Common myeloid progenitor, CD34-positive (primary cell): Measurements from ENCODE around the gene ERGIC3.
"Not testable (repeated sequence)": the region's sequence is repeated elsewhere in the genome, so short reads cannot be mapped to it uniquely, and the experiment has no call there.

Experiments
- CTCF ChIA-PET: fragments of 350-600 bp; sonication (Branson Sonifier 250); formaldehyde crosslinking; loops from one replicate; lab custom pipeline; 2021; ENCODE audit warnings: antibody characterized with exemption; lab: Charles Lee
- POLR2A ChIA-PET: fragments of 350-600 bp; sonication (Branson Sonifier 250); formaldehyde crosslinking; loops from one replicate; lab custom pipeline; 2021; ENCODE audit warnings: antibody characterized with exemption; lab: Charles Lee
- DNase-seq, 3 donors: peaks; one replicate each; pipeline versions ENCODE4 v3.0.0 to v3.0.0-alpha.2; 2013
- H3K27ac ChIP-seq, 2 experiments: 1 replicate in 1 of 2; 2 replicates in 1 of 2; pipeline ENCODE4 v1.7.0; 2013; ENCODE audit warnings: inconsistent platforms in 2 of 2, low read length in 2 of 2, mild to moderate bottlenecking in 2 of 2, low read depth in 1 of 2, moderate library complexity in 1 of 2; ENCODE audit not compliant: severe bottlenecking in 2 of 2, insufficient read depth in 1 of 2, poor library complexity in 1 of 2
- H3K27me3 ChIP-seq, 5 experiments: replicated peaks in 2 of 5; 1 replicate in 3 of 5; 2 replicates in 2 of 5; pipeline versions ENCODE4 v1.6.1 to v1.7.0; 2013; ENCODE audit warnings: low read length in 4 of 5, mild to moderate bottlenecking in 2 of 5, moderate library complexity in 2 of 5, inconsistent platforms in 1 of 5; ENCODE audit not compliant: insufficient read depth in 5 of 5, control insufficient read depth in 4 of 5
- H3K36me3 ChIP-seq, 4 experiments: 1 replicate in 2 of 4; 2 replicates in 2 of 4; pipeline versions ENCODE4 v1.6.1 to v1.7.0; 2013; ENCODE audit warnings: low read length in 3 of 4, control low read depth in 1 of 4, mild to moderate bottlenecking in 1 of 4; ENCODE audit not compliant: control insufficient read depth in 4 of 4, insufficient read depth in 4 of 4
- H3K4me1 ChIP-seq, 4 experiments: 1 replicate in 3 of 4; 2 replicates in 1 of 4; pipeline versions ENCODE4 v1.6.1 to v1.7.1; 2013; ENCODE audit warnings: low read length in 3 of 4, mild to moderate bottlenecking in 3 of 4, control low read depth in 1 of 4, inconsistent platforms in 1 of 4, moderate library complexity in 1 of 4; ENCODE audit not compliant: control insufficient read depth in 4 of 4, insufficient read depth in 4 of 4; ENCODE audit errors: control extremely low read depth in 1 of 4
- H3K4me3 ChIP-seq, 7 experiments: 1 replicate in 4 of 7; 2 replicates in 3 of 7; pipeline versions ENCODE4 v1.5.1 to v1.7.0; 2013; ENCODE audit warnings: mild to moderate bottlenecking in 7 of 7, low read length in 6 of 7, moderate library complexity in 6 of 7, inconsistent platforms in 2 of 7, low read depth in 2 of 7, control low read depth in 1 of 7; ENCODE audit not compliant: insufficient read depth in 4 of 7, control insufficient read depth in 1 of 7; ENCODE audit errors: extremely low read depth in 1 of 7
- H3K9me3 ChIP-seq, 5 experiments: 1 replicate in 4 of 5; 2 replicates in 1 of 5; pipeline versions ENCODE4 v1.6.1 to v1.7.1; 2013; ENCODE audit warnings: low read length in 4 of 5, mild to moderate bottlenecking in 2 of 5, inconsistent platforms in 1 of 5, low read depth in 1 of 5, moderate library complexity in 1 of 5; ENCODE audit not compliant: control insufficient read depth in 4 of 5, insufficient read depth in 2 of 5; ENCODE audit errors: control extremely low read depth in 1 of 5
- WGBS: methylation state at CpG from one replicate; pipeline ENCODE4 v1.1.5; 2013; ENCODE audit not compliant: insufficient coverage; 5-methylcytosine and 5-hydroxymethylcytosine counted together

The ERGIC3 gene

DNA sequence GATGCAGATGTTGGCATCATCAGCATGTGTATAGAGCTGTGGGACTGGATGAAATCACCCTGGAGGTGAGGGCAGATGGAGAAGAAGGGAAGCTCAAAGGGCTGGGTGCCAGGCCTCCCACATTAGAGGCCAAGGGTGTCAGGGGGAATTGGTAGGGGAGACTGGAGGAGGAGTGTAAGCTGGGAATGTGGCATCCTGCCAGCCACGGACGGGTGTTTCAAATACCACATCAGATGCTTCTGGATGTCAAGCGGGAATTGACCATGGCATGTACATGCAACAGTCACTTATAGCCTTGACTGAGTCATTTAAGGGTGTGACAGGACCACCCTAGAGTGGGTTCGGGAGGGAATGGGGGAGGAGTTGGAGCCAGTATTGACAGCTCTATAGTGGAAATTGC, 9.6 kb downstream of the ERGIC3 start:
- no peaks in the 10 kb centered on the region for H3K9me3 ChIP-seq
- no peak overlapping the region for H3K4me3 ChIP-seq
- WGBS: 98% methylated on average over 4 of the region's 4 CpGs
- no peaks in the 10 kb centered on the region for H3K4me1 ChIP-seq
- DNase-seq: no peak
- CTCF ChIA-PET: interaction anchor here (1.5 kb wide), 1 partner anchor 55 kb away, joined by 4 read pairs; no protein-coding TSS in a partner anchor
- POLR2A ChIA-PET: interaction anchor here (0.6 kb wide), 1 partner anchor 152 kb away, joined by 7 read pairs; no protein-coding TSS in a partner anchor
- H3K36me3 ChIP-seq: peaks cover 3 to 84% (median 64%) of the 10 kb centered on the region in 4 experiments
- no peak overlapping the region for H3K27ac ChIP-seq
- H3K27me3 ChIP-seq: no peaks in the 10 kb centered on the region

- POLR2A ChIA-PET: interaction anchor here (0.6 kb wide), 1 partner anchor 42 kb away, joined by 3 read pairs; no protein-coding TSS in a partner anchor
- no peak overlapping the region for H3K27ac ChIP-seq
- peaks cover 3 to 86% (median 66%) of the 10 kb centered on the region in 4 experiments for H3K36me3 ChIP-seq
- WGBS: 100% methylated on average over 1 of the region's 3 CpGs
- H3K9me3 ChIP-seq: no peaks in the 10 kb centered on the region
- DNase-seq: no peak
- H3K4me1 ChIP-seq: no peaks in the 10 kb centered on the region
- CTCF ChIA-PET: interaction anchor here (1.2 kb wide), 1 partner anchor 14 kb away, joined by 3 read pairs; no protein-coding TSS in a partner anchor
- no peaks in the 10 kb centered on the region for H3K27me3 ChIP-seq
- no peak overlapping the region for H3K4me3 ChIP-seq
These were observed 11.0 kb downstream of the ERGIC3 start for GRCh38 chr20:35552914-35553313.

GRCh38 chr20:35555461-35555860, 13.6 kb downstream of the ERGIC3 start:
- WGBS: 98% methylated on average over 4 of the region's 4 CpGs
- H3K4me1 ChIP-seq, H3K27me3 ChIP-seq, DNase-seq, H3K27ac ChIP-seq, H3K4me3 ChIP-seq, POLR2A ChIA-PET, H3K9me3 ChIP-seq: not testable (repeated sequence)
- CTCF ChIA-PET: interaction anchor here (0.6 kb wide), 1 partner anchor 145 kb away, joined by 3 read pairs; no protein-coding TSS in a partner anchor
- peaks cover 3 to 82% (median 56%) of the 10 kb centered on the region in 4 experiments for H3K36me3 ChIP-seq

DNA sequence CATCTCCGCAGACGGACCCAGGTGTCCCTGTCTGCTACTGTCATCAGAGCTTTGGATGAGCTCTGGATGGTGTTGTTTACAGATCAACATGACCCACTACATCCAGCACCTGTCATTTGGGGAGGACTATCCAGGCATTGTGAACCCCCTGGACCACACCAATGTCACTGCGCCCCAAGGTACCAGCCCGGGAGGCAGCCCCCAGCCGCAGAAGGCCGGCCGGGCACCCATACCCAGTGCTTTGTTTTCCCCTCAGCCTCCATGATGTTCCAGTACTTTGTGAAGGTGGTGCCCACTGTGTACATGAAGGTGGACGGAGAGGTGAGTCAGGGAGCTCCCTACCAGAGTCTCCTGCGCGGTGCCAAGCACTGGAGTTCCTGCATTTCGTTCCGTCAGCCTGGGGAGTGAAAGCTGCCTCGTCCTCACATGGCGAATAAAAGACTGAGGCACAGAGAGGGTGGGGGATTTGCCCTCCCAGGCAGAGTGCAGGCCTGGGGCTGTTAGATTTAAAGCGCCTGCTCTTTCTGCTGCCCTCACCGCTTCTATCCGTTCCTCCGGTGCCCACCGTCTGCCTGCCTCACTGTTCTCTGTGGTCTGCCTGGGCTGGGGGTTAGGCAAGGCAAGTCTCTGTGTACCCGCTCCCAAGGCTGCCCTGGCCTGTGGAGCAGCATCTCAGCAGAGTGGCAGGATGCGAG, 14.2 kb downstream of the ERGIC3 start:
- POLR2A ChIA-PET: interaction anchor here (0.6 kb wide), 1 partner anchor 162 kb away, joined by 3 read pairs; no protein-coding TSS in a partner anchor
- peaks cover 3 to 78% (median 53%) of the 10 kb centered on the region in 4 experiments for H3K36me3 ChIP-seq
- no peak overlapping the region for H3K4me3 ChIP-seq
- no peak for DNase-seq
- CTCF ChIA-PET: no interaction called here
- no peaks in the 10 kb centered on the region for H3K9me3 ChIP-seq
- H3K27me3 ChIP-seq: no peaks in the 10 kb centered on the region
- H3K27ac ChIP-seq: no peak overlapping the region
- no peaks in the 10 kb centered on the region for H3K4me1 ChIP-seq
- 98% methylated on average over 19 of the region's 21 CpGs for WGBS

GRCh38 chr20:35556871-35557270, 15.0 kb downstream of the ERGIC3 start:
- WGBS: 100% methylated on average over 6 of the region's 8 CpGs
- no peaks in the 10 kb centered on the region for H3K9me3 ChIP-seq
- ChIA-PET POLR2A (no interaction called here), CTCF (no interaction called here)
- H3K36me3 ChIP-seq: peaks cover 3 to 70% (median 48%) of the 10 kb centered on the region in 4 experiments
- H3K4me1 ChIP-seq: no peaks in the 10 kb centered on the region
- H3K27me3 ChIP-seq: no peaks in the 10 kb centered on the region
- no peak overlapping the region for H3K27ac ChIP-seq
- no peak overlapping the region for H3K4me3 ChIP-seq
- DNase-seq: no peak

- no peak for DNase-seq
- no CpG with 5 or more reads among the region's 4 CpGs for WGBS
- POLR2A ChIA-PET: no interaction called here
- no peaks in the 10 kb centered on the region for H3K9me3 ChIP-seq
- H3K27me3 ChIP-seq: no peaks in the 10 kb centered on the region
- no peak overlapping the region for H3K4me3 ChIP-seq
- peaks cover 0 to 57% (median 40%) of the 10 kb centered on the region in 4 experiments for H3K36me3 ChIP-seq
- CTCF ChIA-PET: interaction anchor here (1.3 kb wide), 1 partner anchor 53 kb away, joined by 3 read pairs; no protein-coding TSS in a partner anchor
- no peak overlapping the region for H3K27ac ChIP-seq
- no peaks in the 10 kb centered on the region for H3K4me1 ChIP-seq
These were observed 16.6 kb downstream of the ERGIC3 start for GRCh38 chr20:35558451-35558850.

DNA sequence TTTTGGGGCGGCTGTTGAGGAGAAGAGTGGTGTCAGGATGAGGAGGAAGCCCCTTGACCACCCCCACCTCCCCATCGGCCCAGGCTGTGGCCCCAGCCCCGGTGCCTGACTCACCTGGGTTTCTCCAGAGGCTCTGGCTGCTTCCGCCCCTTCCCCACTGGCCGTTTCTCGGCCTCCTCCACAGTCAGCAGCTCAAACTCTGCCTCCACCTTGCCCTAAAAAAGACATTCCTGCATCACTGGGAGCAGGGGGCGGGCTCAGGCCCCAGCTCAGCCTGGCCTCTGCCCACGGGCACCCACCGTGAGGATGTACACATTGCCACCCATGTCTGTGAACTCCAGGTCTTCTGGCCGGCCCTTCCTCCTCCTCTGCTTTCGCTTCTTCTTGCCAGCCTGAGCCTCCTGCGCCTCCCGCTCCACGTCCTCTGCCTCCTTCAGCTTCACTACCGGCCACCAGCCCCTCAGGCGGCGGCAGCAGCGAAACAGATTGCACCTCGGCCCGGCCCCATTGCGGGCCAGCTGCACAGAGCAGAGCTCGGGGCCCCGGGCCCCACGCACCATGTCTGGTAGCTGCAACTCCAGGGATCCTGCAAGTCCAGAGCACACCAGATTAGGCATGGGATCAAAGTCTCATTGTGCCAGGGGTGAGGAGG, 17.3 kb downstream of the ERGIC3 start:
- H3K27me3 ChIP-seq: no peaks in the 10 kb centered on the region
- no peak overlapping the region for H3K27ac ChIP-seq
- H3K4me1 ChIP-seq: no peaks in the 10 kb centered on the region
- H3K4me3 ChIP-seq: no peak overlapping the region
- H3K36me3 ChIP-seq: peaks cover 0 to 50% (median 33%) of the 10 kb centered on the region in 4 experiments
- no peak for DNase-seq
- WGBS: 98% methylated on average over 13 of the region's 24 CpGs
- H3K9me3 ChIP-seq: no peaks in the 10 kb centered on the region
- CTCF ChIA-PET: interaction anchor here (0.8 to 1.3 kb wide), 2 partner anchors 52 to 70 kb away, joined by 3 read pairs; no protein-coding TSS in a partner anchor
- POLR2A ChIA-PET: no interaction called here
